H1 (cell line): ENCODE data around the gene APLP2. TPM values are rescaled to one million over a fixed set of nuclear protein-coding genes. Genes with fewer than 3 reads are reported as not detected.

Experiments used
- CTCF ChIA-PET: fragments of 300-600 bp; sonication (Branson Sonifier 250); formaldehyde crosslinking; loops from one replicate; lab custom pipeline; 2021; ENCODE audit not compliant: partially characterized antibody; lab: Charles Lee
- POLR2A ChIA-PET: fragments of 300-600 bp; sonication (Branson Sonifier 250); formaldehyde crosslinking; loops from one replicate; lab custom pipeline; 2021; ENCODE audit warnings: inconsistent platforms; ENCODE audit not compliant: partially characterized antibody; lab: Charles Lee
- DNase-seq, 2 experiments: peaks; one replicate each; pipeline versions ENCODE4 v3.0.0 to v3.0.0-alpha.2; 2010 to 2022; ENCODE audit warnings: low spot score in 2 of 2, low read depth in 1 of 2, mixed read lengths in 1 of 2
- FAIRE-seq: peaks from 2 replicates; lab custom pipeline; 2011; peaks lifted over from hg19 to GRCh38; lab: Jason Lieb, UNC
- H2AFZ ChIP-seq: 2 replicates; pipeline ENCODE4 v1.8.1; 2012; ENCODE audit warnings: low read length, inconsistent platforms
- H2AK5ac ChIP-seq: 2 replicates; pipeline ENCODE4 v1.6.1; 2013; ENCODE audit warnings: low read depth, low read length
- H2BK120ac ChIP-seq: replicated peaks from 2 replicates; pipeline ENCODE3; 2013; ENCODE audit warnings: low read depth, low read length, inconsistent platforms
- H2BK12ac ChIP-seq: 2 replicates; pipeline ENCODE4 v1.6.1; 2013; ENCODE audit warnings: low read depth, low read length
- H2BK15ac ChIP-seq: 2 replicates; pipeline ENCODE4 v1.6.1; 2013; ENCODE audit warnings: low read length
- H2BK20ac ChIP-seq: 2 replicates; pipeline ENCODE4 v1.6.1; 2013; ENCODE audit warnings: low read length
- H2BK5ac ChIP-seq: 2 replicates; pipeline ENCODE4 v1.6.1; 2013; ENCODE audit warnings: low read depth, low read length
- H3K14ac ChIP-seq: 2 replicates; pipeline ENCODE4 v1.6.1; 2013; ENCODE audit warnings: inconsistent platforms; ENCODE audit not compliant: insufficient read length
- H3K18ac ChIP-seq: 2 replicates; pipeline ENCODE4 v1.6.1; 2013; ENCODE audit warnings: low read length; ENCODE audit errors: extremely low read depth
- H3K23ac ChIP-seq: 2 replicates; pipeline ENCODE4 v1.6.1; 2013; ENCODE audit warnings: inconsistent platforms; ENCODE audit not compliant: insufficient read length
- H3K23me2 ChIP-seq: 2 replicates; pipeline ENCODE4 v1.6.1; 2013; ENCODE audit warnings: low read depth, low read length
- H3K27ac ChIP-seq: 2 replicates; pipeline ENCODE4 v1.6.1; 2011; ENCODE audit warnings: low read depth, low read length, inconsistent platforms
- H3K27me3 ChIP-seq, 4 experiments: replicated peaks in 1 of 4; 1 replicate in 1 of 4; 2 replicates in 3 of 4; pipeline versions ENCODE4 v1.6.1 to v1.8.1; 2011 to 2013; ENCODE audit warnings: low read length in 3 of 4, mild to moderate bottlenecking in 3 of 4, inconsistent platforms in 2 of 4, mixed read lengths in 2 of 4, moderate library complexity in 1 of 4; ENCODE audit not compliant: control insufficient read depth in 3 of 4, insufficient read depth in 3 of 4; ENCODE audit errors: extremely low read depth in 1 of 4
- H3K36me3 ChIP-seq, 4 experiments: 2 replicates each; pipeline versions ENCODE4 v1.6.1 to v1.8.1; 2011 to 2013; ENCODE audit warnings: mild to moderate bottlenecking in 4 of 4, low read length in 3 of 4, moderate library complexity in 2 of 4, control low read depth in 1 of 4, inconsistent platforms in 1 of 4; ENCODE audit not compliant: insufficient read depth in 4 of 4, control insufficient read depth in 2 of 4
- H3K4ac ChIP-seq: replicated peaks from 2 replicates; pipeline ENCODE3; 2013; ENCODE audit warnings: low read length, low read depth, mixed read lengths, inconsistent platforms; ENCODE audit not compliant: insufficient read length
- H3K4me1 ChIP-seq, 4 experiments: replicated peaks in 1 of 4; 1 replicate in 1 of 4; 2 replicates in 3 of 4; pipeline versions ENCODE4 v1.6.1 to v1.8.1; 2011 to 2013; ENCODE audit warnings: low read length in 3 of 4, inconsistent platforms in 2 of 4, mixed read lengths in 1 of 4; ENCODE audit not compliant: insufficient read depth in 4 of 4, control insufficient read depth in 3 of 4
- H3K4me2 ChIP-seq, 2 experiments: 2 replicates each; pipeline versions ENCODE4 v1.6.1 to v1.8.1; 2011 to 2013; ENCODE audit warnings: low read depth in 2 of 2, low read length in 2 of 2, control low read depth in 1 of 2, inconsistent platforms in 1 of 2, mild to moderate bottlenecking in 1 of 2; ENCODE audit not compliant: insufficient read depth in 1 of 2
- H3K4me3 ChIP-seq, 4 experiments: fragments of 200-600, 300-600 bp in 1 of 4; sonication (generic), shearing (Covaris generic), sonication (Bioruptor Twin) in 1 of 4; 2 replicates each; pipeline versions ENCODE4 v1.5.1 to v1.8.1; 2011 to 2016; ENCODE audit warnings: low read length in 4 of 4, low read depth in 3 of 4, control low read depth in 2 of 4, inconsistent platforms in 2 of 4, mild to moderate bottlenecking in 2 of 4, mixed read lengths in 1 of 4, moderate library complexity in 1 of 4; ENCODE audit not compliant: insufficient read depth in 2 of 4; ENCODE audit errors: extremely low read depth in 1 of 4
- H3K56ac ChIP-seq: replicated peaks from 2 replicates; pipeline ENCODE3; 2013; ENCODE audit warnings: low read depth, mild to moderate bottlenecking, mixed read lengths, low read length, inconsistent platforms; ENCODE audit not compliant: insufficient read length
- H3K79me1 ChIP-seq: 2 replicates; pipeline ENCODE4 v1.6.1; 2013; ENCODE audit warnings: low read depth, low read length, control low read depth
- H3K79me2 ChIP-seq, 2 experiments: 2 replicates each; pipeline versions ENCODE4 v1.6.1 to v1.8.1; 2012 to 2013; ENCODE audit warnings: low read length in 2 of 2, mild to moderate bottlenecking in 2 of 2, inconsistent platforms in 1 of 2; ENCODE audit not compliant: insufficient read depth in 2 of 2, control insufficient read depth in 1 of 2
- H3K9ac ChIP-seq, 4 experiments: replicated peaks in 1 of 4; 1 replicate in 1 of 4; 2 replicates in 3 of 4; pipeline versions ENCODE4 v1.6.1 to v1.8.1; 2011 to 2013; ENCODE audit warnings: low read depth in 3 of 4, low read length in 3 of 4, control low read depth in 2 of 4, mild to moderate bottlenecking in 2 of 4, moderate library complexity in 2 of 4, inconsistent platforms in 1 of 4; ENCODE audit errors: extremely low read depth in 1 of 4
- H3K9me3 ChIP-seq, 2 experiments: 2 replicates each; pipeline versions ENCODE4 v1.6.1 to v1.8.1; 2012 to 2013; ENCODE audit warnings: mild to moderate bottlenecking in 2 of 2, moderate library complexity in 2 of 2, control low read depth in 1 of 2, inconsistent platforms in 1 of 2, low read depth in 1 of 2, low read length in 1 of 2, mixed read lengths in 1 of 2; ENCODE audit not compliant: insufficient read depth in 2 of 2
- H4K20me1 ChIP-seq, 2 experiments: replicated peaks in 1 of 2; 2 replicates each; pipeline versions ENCODE3 to v1.8.1; 2011 to 2013; ENCODE audit warnings: inconsistent platforms in 2 of 2, low read length in 2 of 2, mild to moderate bottlenecking in 1 of 2; ENCODE audit not compliant: insufficient read depth in 2 of 2, control insufficient read depth in 1 of 2
- H4K5ac ChIP-seq: 2 replicates; pipeline ENCODE4 v1.6.1; 2013; ENCODE audit warnings: low read length, low read depth, mixed read lengths, inconsistent platforms; ENCODE audit not compliant: insufficient read length
- H4K8ac ChIP-seq: 2 replicates; pipeline ENCODE4 v1.8.0; 2013; ENCODE audit warnings: mild to moderate bottlenecking, moderate library complexity, low read length, inconsistent platforms; ENCODE audit not compliant: insufficient read depth; ENCODE audit errors: extremely low read depth
- H4K91ac ChIP-seq: replicated peaks from 2 replicates; pipeline ENCODE3; 2013; ENCODE audit warnings: low read length, mixed read lengths, inconsistent platforms; ENCODE audit not compliant: insufficient read length
- BRCA1 ChIP-seq: IDR thresholded peaks from 2 replicates; pipeline ENCODE4 v1.6.1; 2012; ENCODE audit warnings: low read depth, low read length, improper control_type of control experiment
- CEBPB ChIP-seq: IDR thresholded peaks from 2 replicates; pipeline ENCODE4 v1.6.1; 2012; ENCODE audit warnings: low read depth, low read length
- GABPA ChIP-seq: IDR thresholded peaks from 2 replicates; pipeline ENCODE4 v1.6.1; 2011; ENCODE audit warnings: mild to moderate bottlenecking, low read length, moderate library complexity, borderline replicate concordance; ENCODE audit not compliant: insufficient read depth
- HDAC2 ChIP-seq, 2 experiments: fragments of 300-600 bp in 1 of 2; sonication (generic) in 1 of 2; IDR thresholded peaks; 2 replicates each; pipeline ENCODE4 v1.6.1; 2011 to 2012; ENCODE audit warnings: low read depth in 2 of 2, low read length in 2 of 2, mild to moderate bottlenecking in 2 of 2, moderate library complexity in 2 of 2, borderline replicate concordance in 1 of 2, inconsistent platforms in 1 of 2
- RBBP5 ChIP-seq: IDR thresholded peaks from 2 replicates; pipeline ENCODE4 v1.7.1; 2012; ENCODE audit warnings: low read depth, mild to moderate bottlenecking, inconsistent platforms, low read length, moderate library complexity, borderline replicate concordance
- SP1 ChIP-seq: IDR thresholded peaks from 2 replicates; pipeline ENCODE4 v1.6.1; 2011; ENCODE audit warnings: low read depth, low read length
- SP2 ChIP-seq: IDR thresholded peaks from 2 replicates; pipeline ENCODE4 v1.6.1; 2012; ENCODE audit warnings: mild to moderate bottlenecking, low read length, inconsistent platforms
- SUZ12 ChIP-seq: fragments of 200-600 bp; sonication (generic); IDR thresholded peaks from 2 replicates; pipeline ENCODE4 v1.6.1; 2012; ENCODE audit warnings: mild to moderate bottlenecking, inconsistent platforms, low read length, moderate library complexity, mixed read lengths
- TAF7 ChIP-seq: optimal IDR thresholded peaks from 2 replicates; pipeline ENCODE3; 2011; ENCODE audit warnings: low read depth, mild to moderate bottlenecking, inconsistent platforms, low read length, moderate library complexity, borderline replicate concordance
- USF2 ChIP-seq: IDR thresholded peaks from 2 replicates; pipeline ENCODE4 v1.6.1; 2011; ENCODE audit warnings: low read length, improper control_type of control experiment
- WGBS, 2 experiments: shearing (Covaris generic) in 1 of 2; methylation state at CpG; one replicate each; pipeline versions ENCODE4 v1.1.6 to v1.1.7; 2013 to 2015; ENCODE audit warnings: low lambda C conversion rate in 2 of 2, mixed read lengths in 2 of 2, inconsistent platforms in 1 of 2, low coverage in 1 of 2, missing lambda C conversion rate in 1 of 2; ENCODE audit not compliant: insufficient replicate concordance in 2 of 2, insufficient coverage in 1 of 2, insufficient read length in 1 of 2; ENCODE audit errors: extremely low coverage in 1 of 2, missing lambda C conversion rate in 1 of 2; 5-methylcytosine and 5-hydroxymethylcytosine counted together
- polyA plus RNA-seq, 7 experiments: library from polyadenylated mRNA; depleted of rRNA in 3 of 7; stranded (reverse) in 5 of 7; unstranded in 2 of 7; fragments of >200 nt in 5 of 7; fragments of 200-250 nt in 2 of 7; gene quantifications; 1 replicate in 5 of 7; 2 replicates in 1 of 7; 4 replicates in 1 of 7; pipeline versions ENCODE4 v1.2.1 to v1.2.3, GENCODE V29; 2011 to 2013; ENCODE audit warnings: missing spikeins in 2 of 7, mixed read lengths in 2 of 7
- total RNA-seq: library from RNA; stranded (reverse); fragmentation: NEBNext Ultra II Directional; extraction: Animal tissue kit (Norgen Biotek cat#: 25700); gene quantifications from 2 replicates; pipeline ENCODE4 v1.2.1, GENCODE V29; 2021
- TF ChIP-seq, protein P1 (sequence below): IDR thresholded peaks from 2 replicates; pipeline ENCODE4 v1.6.1; 2012; ENCODE audit warnings: inconsistent platforms

APLP2 gene
- total and polyA plus RNA-seq, 2 of the 8 experiments (the other 6 are each of a cell fraction or from before 2014, with no cell fraction given): 222 to 315 TPM

- Histone ChIP-seq H4K8ac (no peak overlapping the region), H3K23ac (no peak overlapping the region), H3K79me2 (no peaks in the 10 kb centered on the region), H3K4me1 (no peaks in the 10 kb centered on the region), H2BK20ac (no peak overlapping the region), H2AK5ac (no peak overlapping the region), H2BK15ac (no peak overlapping the region), H2BK12ac (no peak overlapping the region), H2BK120ac (no peak overlapping the region), H3K4me2 (no peak overlapping the region), H3K4me3 (no peak overlapping the region), H2BK5ac (no peak overlapping the region), H3K18ac (no peak overlapping the region), H4K20me1 (peaks cover 4% of the 10 kb centered on the region in 2 experiments), H4K91ac (no peak overlapping the region), H3K23me2 (no peaks in the 10 kb centered on the region), H4K5ac (no peak overlapping the region), H3K56ac (no peak overlapping the region), H3K27ac (no peak overlapping the region), H3K27me3 (no peaks in the 10 kb centered on the region), H3K9ac (no peak overlapping the region), H2AFZ (no peak overlapping the region), H3K14ac (no peak overlapping the region), H3K36me3 (peaks cover 20 to 70% (median 45%) of the 10 kb centered on the region in 4 experiments), H3K9me3 (peaks cover 0 to 11% of the 10 kb centered on the region in 2 experiments; a peak in 3 of 4 replicates), H3K79me1 (peaks cover 8% of the 10 kb centered on the region; the same call in 1 of the 2 replicates), H3K4ac (no peak overlapping the region)
- ChIA-PET POLR2A (interaction anchor here (1.2 kb wide), 1 partner anchor 15 kb away, joined by 3 read pairs; no protein-coding TSS in a partner anchor), CTCF (interaction anchor here (0.6 to 8.1 kb wide), 9 partner anchors 9 to 255 kb away, joined by 3 to 92 read pairs (median 5); no protein-coding TSS in a partner anchor)
- 92% methylated on average over 7 of the region's 7 CpGs; no CpG with 5 or more reads in 1 of the 2 experiments for WGBS, 2 experiments
- FAIRE-seq (no peak), DNase-seq (no peak)
- TF ChIP-seq, protein P1, sequence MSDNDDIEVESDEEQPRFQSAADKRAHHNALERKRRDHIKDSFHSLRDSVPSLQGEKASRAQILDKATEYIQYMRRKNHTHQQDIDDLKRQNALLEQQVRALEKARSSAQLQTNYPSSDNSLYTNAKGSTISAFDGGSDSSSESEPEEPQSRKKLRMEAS: no peak
- no peak for TF ChIP-seq GABPA
- TF ChIP-seq SP2: no peak
- TF ChIP-seq RBBP5: no peak
- TF ChIP-seq TAF7: no peak
- TF ChIP-seq SUZ12: no peak
- no peak for TF ChIP-seq USF2
- TF ChIP-seq BRCA1: no peak
- TF ChIP-seq CEBPB: no peak
- no peak for TF ChIP-seq HDAC2 (IDR thresholded peaks at IDR 0.05; ENCODE audit: borderline replicate concordance in 1 of 2, low read depth in 2 of 2, low read length in 2 of 2)
- no peak for TF ChIP-seq SP1
Observed at GRCh38 chr11:130136107-130136506, 66.4 kb downstream of the APLP2 start.
